Right kidney (tissue), 9 donors: ENCODE results near the gene FBXO34.
A peak's percentile ranks its signal among the peaks of the same experiment; 100 is the strongest.

Experiments used
- DNase-seq: peaks from one replicate; pipeline ENCODE4 v3.0.0-alpha.2; 2016
- long read RNA-seq, 8 donors: transcript quantifications; one replicate each; lab custom pipeline, GENCODE V29; 2026

The FBXO34 gene, protein sequence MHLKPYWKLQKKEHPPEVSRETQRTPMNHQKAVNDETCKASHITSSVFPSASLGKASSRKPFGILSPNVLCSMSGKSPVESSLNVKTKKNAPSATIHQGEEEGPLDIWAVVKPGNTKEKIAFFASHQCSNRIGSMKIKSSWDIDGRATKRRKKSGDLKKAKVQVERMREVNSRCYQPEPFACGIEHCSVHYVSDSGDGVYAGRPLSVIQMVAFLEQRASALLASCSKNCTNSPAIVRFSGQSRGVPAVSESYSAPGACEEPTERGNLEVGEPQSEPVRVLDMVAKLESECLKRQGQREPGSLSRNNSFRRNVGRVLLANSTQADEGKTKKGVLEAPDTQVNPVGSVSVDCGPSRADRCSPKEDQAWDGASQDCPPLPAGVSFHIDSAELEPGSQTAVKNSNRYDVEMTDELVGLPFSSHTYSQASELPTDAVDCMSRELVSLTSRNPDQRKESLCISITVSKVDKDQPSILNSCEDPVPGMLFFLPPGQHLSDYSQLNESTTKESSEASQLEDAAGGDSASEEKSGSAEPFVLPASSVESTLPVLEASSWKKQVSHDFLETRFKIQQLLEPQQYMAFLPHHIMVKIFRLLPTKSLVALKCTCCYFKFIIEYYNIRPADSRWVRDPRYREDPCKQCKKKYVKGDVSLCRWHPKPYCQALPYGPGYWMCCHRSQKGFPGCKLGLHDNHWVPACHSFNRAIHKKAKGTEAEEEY
- long read RNA-seq, donor 1, transcript FBXO34-201 (2 exons, 3,464 nt) = major isoform, 15 of 15 reads
- long read RNA-seq, donor 1, partial matches to known transcripts = 0 of 15 reads
- long read RNA-seq, donor 1, other reads (novel, unspliced or antisense) = 0 of 15 reads
- long read RNA-seq, donor 2, partial matches to known transcripts = 0 of 2 reads
- long read RNA-seq, donor 2, other reads (novel, unspliced or antisense) = 0 of 2 reads
- long read RNA-seq, donor 3, partial matches to known transcripts = 0 of 5 reads
- long read RNA-seq, donor 3, other reads (novel, unspliced or antisense) = 0 of 5 reads
- long read RNA-seq, donor 4, transcript FBXO34-201 (2 exons, 3,464 nt) = major isoform, 10 of 32 reads
- long read RNA-seq, donor 4, partial matches to known transcripts = 22 of 32 reads
- long read RNA-seq, donor 4, other reads (novel, unspliced or antisense) = 0 of 32 reads
- long read RNA-seq, donor 5, transcript FBXO34-201 (2 exons, 3,464 nt) = major isoform, 11 of 37 reads
- long read RNA-seq, donor 5, partial matches to known transcripts = 26 of 37 reads
- long read RNA-seq, donor 5, other reads (novel, unspliced or antisense) = 0 of 37 reads
- long read RNA-seq, donor 6, transcript FBXO34-201 (2 exons, 3,464 nt) = major isoform, 10 of 10 reads
- long read RNA-seq, donor 6, partial matches to known transcripts = 0 of 10 reads
- long read RNA-seq, donor 6, other reads (novel, unspliced or antisense) = 0 of 10 reads
- long read RNA-seq, donor 7 = 0 reads
- long read RNA-seq, donor 8, transcript FBXO34-201 (2 exons, 3,464 nt) = major isoform, 18 of 23 reads
- long read RNA-seq, donor 8, partial matches to known transcripts = 5 of 23 reads
- long read RNA-seq, donor 8, other reads (novel, unspliced or antisense) = 0 of 23 reads

DNA sequence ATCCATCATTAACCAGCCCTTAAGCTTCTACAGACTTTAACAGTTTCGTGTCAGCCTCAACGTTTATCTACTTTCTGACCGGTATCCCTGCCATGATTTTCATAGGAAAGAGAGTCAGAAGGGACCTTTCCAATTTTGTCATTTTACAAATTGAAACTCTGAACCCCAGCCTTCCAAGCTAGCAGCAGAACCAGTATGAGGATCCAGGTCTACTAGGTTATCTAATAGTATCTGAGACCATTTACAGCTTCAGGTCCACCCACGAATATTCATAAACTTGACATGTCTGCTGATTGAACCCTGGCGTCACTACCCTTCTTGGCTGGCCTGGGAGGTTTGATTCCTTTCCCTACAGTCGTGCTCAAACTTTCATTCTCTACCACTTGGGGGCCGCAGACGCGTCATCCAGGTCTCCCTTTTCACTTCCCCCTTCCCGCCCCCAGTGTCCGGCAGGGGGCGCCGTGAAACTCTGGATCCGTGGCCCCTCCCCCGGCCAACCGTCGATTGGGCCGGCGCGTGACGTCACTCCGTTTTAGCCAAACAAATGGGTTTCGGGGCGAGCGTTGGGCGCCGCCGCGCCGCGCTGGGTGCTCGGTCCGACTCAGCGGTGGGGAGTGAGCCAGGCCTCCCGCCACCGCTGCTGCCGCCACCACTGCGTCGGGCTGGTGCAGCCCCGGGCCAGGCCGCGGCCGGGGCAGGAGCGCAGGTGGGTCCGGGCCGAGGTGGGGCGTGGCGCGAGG, at the start of gene FBXO34:
Gene FBXO34, plus strand, starts transcription at position 590 of the 740 bp plus-strand sequence. CDS start 78,970 bp downstream, outside the sequence.
- peak; percentile 93 for DNase-seq

DNA sequence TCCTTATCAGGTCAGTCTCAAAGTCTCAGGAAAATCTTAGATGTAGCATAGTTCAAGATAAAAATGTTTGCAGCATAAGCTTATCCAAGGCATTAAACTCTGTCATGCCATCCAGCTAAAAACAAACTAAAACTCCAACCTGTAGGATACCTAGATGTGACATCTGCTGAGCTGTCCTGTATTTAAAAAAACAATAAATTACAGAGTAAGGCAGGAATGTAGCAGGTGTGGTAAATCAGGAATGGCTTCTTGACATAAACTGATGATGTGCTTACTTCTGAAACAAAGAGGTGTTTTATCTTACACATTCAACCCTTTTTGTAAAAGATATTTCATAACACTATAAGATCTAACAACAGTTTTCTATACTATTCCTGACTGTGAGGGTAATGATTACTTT, 49.3 kb upstream of the FBXO34 start:
- DNase-seq = no peak

DNA sequence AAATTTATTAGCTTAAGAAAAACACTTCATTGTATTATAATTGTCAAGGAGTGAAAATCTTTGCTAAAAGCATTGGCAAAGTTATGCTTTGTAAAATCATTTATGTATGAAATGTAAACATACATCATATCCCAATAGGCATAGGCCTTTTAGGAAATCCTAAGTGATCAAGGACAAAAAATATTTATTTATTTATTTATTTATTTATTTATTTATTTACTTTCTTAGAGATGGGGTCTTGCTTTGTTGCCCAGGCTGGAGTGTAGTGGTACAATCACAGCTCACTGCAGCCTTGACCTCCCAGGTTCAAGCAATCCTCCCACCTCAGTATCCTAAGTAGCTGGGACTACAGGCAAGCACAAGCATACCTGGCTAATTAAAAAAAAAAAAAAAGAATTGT, 47.9 kb upstream of the FBXO34 start:
- DNase-seq = no peak

DNA sequence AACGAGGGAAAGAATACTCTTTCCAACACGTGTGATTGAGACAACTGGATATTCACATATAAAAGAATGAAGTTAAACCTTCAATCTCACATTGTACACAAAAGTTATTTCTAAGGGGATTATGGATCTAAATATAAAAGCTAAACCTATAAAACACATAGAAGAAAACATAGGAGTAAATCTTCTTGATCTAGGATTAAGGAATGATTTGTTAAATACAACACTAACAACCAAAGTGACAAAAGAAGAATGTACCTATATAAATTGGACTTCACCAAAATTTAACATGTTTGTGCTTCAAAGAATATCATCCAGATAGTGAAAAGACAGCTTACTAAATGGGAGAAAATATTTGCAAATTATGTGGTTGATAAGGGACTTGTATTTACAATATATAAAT, 43.0 kb upstream of the FBXO34 start:
- no peak for DNase-seq

DNA sequence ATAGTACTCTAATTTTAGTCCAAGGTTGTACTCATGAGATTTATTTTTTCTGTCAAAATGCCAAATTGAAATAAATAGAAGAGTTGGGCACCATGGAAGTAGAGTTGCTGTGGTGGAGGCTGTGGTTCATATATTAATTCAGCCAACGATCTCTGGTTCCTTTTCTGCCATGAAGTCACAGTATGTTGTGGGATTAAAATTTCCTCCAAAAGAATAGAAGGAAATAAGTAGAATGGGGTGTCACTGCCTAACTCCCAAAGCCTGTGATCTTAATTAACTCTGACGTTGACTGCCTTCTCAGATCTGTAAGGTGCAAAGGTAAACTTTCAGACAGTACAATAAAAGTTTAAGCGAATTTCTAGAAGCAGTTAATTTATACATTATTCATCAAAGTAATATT, 37.6 kb upstream of the FBXO34 start:
- DNase-seq = no peak

DNA sequence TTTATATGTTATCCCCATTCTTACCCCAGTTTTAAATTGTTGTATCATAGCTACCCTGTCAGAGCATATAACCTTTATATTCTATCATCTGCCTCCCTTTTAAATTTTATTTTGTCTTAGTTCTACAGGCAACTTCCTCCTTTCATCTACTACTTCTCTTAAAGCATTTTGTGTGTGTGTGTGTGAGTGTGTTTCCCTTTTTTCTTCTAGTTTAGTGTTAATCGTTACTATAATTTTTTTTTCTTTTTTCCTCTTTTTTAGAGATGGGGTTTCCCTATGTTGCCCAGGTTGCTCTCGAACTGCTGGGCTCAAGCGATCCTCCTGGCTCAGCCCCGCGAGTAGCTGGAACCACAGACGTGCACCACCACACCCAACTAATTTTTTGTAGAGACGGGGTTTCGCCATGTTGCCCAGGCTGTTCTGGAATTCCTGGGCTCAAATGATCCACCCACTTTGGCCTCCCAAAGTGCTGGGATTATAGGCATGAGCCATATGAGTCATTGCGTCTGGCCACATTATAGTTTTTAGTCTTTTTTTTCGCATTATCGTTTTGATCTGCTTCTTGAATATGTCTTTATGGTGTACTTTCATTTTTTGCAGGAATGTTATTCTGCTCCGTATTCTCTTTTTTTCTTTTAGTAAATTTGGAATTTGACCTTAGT, 33.1 kb upstream of the FBXO34 start:
- no peak for DNase-seq

DNA sequence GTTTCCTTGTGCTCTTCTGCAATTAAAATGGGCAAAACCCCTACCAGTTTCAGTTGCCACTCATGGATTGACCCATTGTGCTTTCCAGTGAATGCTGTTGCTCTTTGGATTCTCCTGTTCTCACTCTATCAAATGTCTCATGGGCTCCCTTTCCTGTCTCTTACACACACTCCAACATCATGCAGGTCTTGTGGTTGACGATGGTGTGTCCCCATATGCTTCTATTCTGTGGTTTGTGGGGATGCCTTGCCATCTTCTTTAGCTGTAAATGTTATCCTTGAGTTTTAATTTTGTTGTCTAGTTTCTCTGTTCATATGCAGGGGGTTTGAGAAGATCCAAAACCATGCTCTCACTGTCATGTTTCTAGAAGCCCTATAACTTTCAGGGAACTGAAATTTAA, 31.9 kb upstream of the FBXO34 start:
- DNase-seq = no peak

DNA sequence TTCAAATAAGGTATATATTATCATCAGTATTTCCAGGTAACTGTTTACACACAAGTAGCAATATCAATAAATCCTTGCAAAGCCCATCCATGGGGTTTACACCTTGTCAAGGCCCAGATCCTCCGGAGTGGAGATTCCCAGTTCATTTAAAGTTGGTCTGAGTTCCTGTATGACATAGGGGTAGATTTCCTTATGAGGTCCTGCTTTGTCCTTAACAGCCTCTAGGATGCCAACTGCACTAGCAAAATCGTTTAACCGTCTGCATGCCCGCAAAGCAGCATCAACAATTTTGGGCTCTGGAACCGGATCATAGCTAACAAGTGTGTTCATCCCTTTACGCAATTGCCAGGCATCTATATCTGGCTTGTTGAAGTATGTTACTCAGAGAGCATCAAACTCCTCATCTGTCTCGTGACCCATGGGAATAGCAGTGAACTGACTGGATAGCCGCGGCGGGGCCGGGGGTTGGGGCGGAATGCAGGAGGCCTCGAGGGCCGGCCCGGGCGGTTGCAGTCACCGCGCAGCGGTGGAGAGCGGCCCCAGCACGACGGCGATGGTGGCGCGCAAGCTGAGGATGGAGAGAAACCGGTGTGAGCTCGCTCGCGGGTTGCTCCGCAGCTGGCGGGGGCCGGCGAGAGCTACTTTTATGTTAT, 30.6 kb upstream of the FBXO34 start:
- peak; percentile 28 for DNase-seq

DNA sequence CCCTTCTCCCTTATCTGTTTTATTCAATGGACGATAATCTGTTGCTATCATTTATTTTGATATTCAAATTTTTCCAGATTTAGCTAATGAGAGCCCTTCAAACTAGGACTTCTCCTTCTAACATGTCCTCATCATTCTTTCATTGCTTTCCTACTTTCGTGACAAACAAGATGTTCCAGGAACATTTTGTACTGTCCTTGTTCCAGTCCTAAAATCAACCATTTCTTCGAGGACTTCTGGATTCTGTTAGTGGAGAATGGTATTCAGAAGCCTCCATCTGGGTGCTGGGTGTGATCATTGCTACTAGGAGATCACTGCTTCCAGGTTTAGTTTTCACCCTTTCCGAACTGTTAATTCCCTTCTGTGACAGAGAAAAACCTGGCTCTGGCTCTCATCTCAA, 29.5 kb upstream of the FBXO34 start:
- DNase-seq = no peak

DNA sequence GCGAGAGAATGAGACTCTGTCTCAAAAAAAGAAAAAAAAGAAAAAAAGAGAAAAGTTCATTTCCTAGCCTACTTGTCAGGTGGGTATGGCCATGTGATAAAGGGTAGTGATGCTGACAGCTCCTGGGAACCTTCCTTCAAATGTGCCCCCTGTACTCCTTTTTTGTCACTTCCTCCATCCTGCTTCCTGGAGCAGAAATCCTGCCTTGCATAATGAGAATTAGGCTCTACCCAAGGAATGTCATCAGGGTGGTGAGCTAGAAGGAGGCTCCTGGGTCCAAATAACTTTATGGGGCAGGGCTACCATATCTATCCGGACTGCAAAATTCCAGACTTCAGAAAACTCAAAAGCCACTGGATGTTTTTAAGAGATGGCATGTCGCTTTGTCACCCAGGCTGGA, 27.8 kb upstream of the FBXO34 start:
- DNase-seq = no peak

DNA sequence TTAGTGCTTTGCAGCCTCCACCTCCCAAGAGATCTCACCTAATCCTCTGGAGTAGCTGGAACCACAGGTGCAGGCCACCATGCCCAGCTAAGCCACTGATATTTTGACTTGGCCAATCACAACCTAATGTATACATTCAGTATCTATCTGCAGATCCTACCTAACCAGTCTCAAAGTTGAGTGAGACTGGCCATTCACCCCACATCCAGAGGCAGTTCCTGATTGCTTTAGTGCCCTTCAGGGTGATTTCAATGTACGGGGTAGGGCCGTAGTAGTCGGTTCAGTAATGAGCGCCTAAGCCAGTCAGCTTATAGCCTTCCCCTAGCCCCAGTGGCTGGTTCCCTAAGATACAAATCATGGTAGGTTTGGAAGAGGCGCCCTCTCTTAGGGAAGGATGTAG, 27.4 kb upstream of the FBXO34 start:
- DNase-seq = no peak

DNA sequence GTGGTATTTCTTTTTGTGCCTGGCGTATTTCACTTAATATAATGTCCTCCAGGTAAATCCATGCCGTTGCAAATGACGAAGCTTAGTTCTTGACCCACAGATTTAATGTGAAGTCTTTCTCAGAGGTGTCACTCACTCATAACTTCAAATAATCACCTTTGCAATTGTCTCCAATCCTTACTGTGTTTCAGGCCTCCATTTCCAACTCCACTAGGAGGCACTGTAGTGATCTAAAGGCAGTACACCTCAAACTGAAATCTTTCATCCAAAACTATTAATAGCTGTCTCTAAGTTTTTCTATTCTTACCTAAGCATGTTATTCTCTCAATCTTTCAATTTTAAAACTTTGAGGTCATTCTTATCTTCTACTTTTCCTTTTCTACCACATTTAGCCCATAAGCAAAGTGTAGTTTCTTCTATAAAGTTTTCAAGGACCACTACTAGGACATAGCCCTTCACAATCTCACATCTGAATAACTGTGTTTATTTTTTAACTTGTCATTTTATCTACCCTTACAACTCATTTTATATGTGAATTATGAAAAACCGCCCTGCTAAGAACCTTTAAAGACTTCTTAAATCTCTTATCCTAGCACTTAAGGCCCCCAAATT, 25.5 kb upstream of the FBXO34 start:
- no peak for DNase-seq

DNA sequence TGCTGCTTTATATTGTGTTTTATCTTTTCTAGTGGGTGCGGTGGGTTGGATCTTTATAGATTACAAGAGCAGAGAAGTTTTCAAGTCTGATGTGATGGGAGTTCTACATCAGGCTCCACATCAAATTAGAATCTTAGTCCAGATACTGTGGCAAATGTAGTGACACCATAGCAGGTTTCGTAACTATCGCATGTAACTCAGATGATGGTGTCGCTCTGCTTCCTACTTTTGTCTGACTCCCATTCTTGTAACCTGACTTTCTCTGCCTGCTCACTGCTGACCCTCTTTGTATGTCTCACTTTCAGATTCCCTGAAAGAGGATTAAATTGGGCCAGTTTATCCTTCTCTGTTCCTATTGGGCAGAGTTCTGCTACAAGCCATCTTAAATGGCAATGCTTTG, 22.8 kb upstream of the FBXO34 start:
- DNase-seq = no peak

DNA sequence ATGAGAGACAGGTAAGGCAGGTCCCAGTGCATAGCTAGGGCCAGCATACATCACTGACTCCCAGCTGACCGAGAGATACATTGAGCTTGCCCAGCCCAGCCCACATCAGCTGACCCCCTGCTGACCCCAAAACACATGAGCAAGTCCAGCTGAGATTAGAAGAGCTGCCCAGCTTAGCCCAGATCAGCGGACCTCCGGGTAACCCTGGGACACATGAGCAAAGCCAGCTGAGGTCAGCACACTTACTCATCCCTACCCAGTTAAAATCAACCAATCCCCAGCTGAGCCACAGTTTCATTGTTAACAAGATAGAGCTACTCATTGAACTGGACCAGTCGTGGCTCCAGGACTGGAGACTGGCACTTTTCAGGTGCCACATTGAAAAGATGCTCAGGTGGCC, 21.8 kb upstream of the FBXO34 start:
- DNase-seq = no peak

DNA sequence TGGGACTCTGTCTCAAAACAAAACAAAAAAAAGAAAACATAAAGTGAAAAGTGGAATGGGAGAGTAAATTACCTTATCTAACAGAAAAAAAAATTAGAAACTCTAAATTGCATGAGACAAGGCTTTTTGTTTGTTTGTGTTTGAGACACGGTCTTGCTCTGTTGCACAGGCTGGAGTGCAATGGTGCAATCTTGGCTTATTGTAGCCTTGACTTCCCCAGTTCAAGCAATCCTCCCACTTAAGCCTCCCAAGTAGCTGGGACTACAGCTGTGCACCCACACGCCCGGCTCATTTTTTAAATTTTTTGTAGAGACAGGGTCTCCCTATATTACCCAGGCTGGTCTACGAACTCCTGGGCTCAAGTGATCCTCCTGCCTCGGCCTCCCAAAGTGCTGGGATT, 17.9 kb upstream of the FBXO34 start:
- no peak for DNase-seq

DNA sequence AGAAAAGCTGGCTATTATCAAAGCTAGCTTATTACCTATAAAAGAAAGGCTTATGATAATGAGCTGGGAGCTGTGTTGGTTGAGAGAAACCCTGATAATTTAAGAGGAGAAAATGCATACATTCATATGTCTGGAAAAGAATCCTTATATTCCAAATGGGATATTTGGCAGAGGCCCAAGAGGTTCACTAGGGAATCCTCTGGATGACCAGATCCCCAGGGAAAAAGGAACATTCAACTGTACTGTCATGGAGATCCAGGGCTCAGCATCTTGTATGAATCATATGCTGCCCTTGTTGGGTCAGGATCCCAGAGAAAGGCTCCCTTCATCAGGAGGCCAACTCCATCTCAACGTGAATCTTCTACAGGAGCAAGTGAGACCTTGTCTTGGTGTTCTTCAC, 16.6 kb upstream of the FBXO34 start:
- DNase-seq = no peak

DNA sequence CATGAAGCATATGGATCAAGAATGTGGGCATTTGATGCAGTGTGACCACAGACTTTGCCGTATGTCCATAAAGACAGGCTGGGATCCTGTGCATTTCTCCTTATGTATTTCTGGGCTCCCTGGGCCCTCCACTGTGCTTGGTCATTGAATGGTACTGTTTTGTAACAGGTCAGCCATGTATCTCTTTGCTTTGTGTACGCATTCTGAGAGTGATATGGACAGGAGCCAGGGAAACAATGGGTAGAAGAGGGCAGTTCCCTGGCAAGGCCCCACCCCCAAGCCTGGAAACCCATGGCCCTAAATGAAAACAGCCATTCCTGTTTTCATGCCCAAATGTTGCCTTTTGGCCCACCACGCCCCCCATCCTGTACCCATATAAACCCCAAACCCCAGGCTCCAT, 15.2 kb upstream of the FBXO34 start:
- DNase-seq = no peak

DNA sequence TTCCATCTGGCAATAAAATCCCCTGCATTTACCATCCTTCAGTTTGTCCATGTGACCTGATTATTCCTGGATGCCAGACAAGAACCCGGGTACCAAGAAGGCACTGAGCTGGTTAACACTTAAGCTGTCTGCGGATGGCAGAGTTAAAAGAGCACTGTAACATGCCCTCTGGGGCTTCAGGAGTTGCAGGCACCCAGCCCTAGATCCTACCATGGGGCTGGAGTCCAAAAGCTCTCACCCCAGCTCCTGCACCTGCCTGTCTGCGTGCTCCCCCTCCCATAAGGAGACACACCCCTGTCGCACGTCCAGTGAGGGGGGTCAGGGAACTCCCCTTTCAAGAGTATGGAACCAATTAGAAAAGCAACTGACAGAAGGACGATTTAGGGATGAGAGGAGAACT, 14.6 kb upstream of the FBXO34 start:
- DNase-seq = no peak

DNA sequence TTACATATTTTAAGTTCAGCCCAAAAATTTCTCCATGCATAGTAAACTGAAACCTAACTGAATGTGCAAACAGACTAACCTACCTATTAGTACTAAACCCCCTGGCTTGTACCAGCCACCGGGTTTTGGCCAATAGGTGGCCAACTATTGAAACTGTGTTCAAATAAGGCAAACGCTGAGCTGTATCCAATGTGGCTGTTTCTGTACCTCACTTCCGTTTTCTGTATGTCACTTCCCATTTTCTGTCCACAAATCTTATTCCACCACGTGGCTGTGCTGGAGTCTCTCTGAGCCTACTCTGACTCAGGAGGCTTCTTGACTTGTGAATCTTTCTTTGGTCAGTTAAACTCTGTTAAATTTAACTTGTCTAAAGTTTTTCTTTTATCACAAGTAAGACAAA, 6.0 kb upstream of the FBXO34 start:
- DNase-seq = no peak

DNA sequence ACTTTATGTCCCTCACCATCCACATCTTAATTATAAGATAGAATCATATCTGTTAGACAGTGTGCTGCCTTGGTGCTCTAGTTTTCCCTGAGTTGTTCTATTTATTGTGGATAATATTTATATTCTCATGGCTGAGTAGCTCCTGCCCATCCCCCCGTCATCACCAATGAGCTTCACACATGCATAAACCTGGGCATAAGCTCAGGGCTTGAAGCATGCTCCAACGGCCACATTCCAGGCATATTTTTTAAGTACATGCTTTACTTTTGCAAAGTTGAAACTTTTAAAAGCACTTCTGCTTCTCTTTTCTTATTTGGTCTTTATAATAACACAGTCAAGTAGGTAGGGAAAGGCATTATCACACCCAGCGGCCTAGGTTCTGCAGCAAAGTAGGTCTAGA, 3.4 kb upstream of the FBXO34 start:
- no peak for DNase-seq
